ENCODE results near the gene GPR139. TPM values are rescaled to one million over a fixed set of nuclear protein-coding genes. Genes with fewer than 3 reads are reported as not detected.

The GPR139 gene
- polyA plus RNA-seq, 10 donors, result not detected

GRCh38 chr16:20056436-20056835 lies 17.3 kb downstream of the GPR139 start:
- no peak for DNase-seq

GRCh38 chr16:20053336-20053735 lies 20.4 kb downstream of the GPR139 start:
- no peak for DNase-seq

GRCh38 chr16:20051611-20052010 lies 22.1 kb downstream of the GPR139 start:
- no peak for DNase-seq

- no peak for DNase-seq
Measured at GRCh38 chr16:20051147-20051546, 22.5 kb downstream of the GPR139 start.

DNA sequence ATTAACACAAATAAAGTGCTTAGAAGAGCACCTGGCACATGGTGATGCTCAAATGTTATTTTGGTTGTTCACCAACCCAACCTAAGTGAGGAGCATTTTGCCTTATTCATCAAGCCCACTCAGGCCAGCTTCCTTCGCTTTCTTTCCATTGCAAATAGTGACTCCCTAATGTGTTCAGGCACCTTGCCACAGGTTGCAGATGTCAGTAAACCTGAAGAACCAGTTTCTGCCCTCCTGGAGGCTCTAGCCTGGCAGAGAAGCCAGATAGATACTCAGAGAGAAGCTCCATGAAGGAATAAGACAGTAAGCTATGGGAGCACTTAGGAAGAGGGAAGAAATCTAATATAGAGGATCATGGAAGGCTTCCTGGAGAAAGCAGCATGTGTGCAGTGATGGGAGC lies 23.9 kb downstream of the GPR139 start:
- DNase-seq, result no peak

DNA sequence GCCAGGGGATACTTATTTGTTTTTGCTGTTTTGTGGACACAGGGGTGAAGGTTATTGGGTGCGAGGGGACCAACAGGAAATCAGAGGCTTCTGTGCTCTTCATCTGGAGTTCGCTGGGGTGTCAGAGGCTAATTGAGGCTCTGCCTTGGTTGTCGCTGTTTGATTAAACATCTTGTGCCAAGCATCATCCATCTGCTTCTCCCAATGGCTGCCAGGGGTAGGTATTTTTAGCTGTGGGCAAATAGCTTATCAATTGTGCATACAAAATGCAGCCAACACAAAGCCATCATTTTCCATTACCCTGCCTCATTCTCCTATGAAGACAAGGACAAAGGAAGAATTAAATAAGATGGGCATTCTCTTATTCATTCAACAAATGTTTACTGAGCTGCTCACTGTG lies 27.8 kb downstream of the GPR139 start:
- DNase-seq, result no peak

- DNase-seq, result no peak
Measured at GRCh38 chr16:20042848-20043247, 30.8 kb downstream of the GPR139 start.

- DNase-seq, result no peak
Measured at GRCh38 chr16:20041924-20042596, 31.6 kb downstream of the GPR139 start.

DNA sequence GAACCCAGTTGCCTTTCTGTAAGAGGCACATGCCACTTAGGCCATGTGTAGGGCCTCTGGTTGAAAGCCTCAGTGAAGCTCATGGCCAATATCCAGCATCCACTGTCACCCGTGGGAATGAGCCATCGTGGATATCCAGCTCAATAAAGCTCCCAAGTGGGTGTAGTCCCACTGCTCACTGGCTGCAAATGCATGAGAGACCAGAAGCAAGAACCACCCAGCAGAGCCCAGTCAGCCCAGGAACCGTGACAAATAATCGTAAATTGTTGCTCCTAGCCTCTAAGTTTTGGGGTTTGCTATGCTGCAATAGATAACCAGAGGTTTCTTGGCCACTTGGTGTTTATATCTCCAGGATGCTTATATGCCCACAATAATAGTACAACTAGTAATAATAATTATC lies 33.7 kb downstream of the GPR139 start:
- DNase-seq, result no peak

GRCh38 chr16:20029611-20030010 lies 44.1 kb downstream of the GPR139 start:
- DNase-seq, result no peak

DNA sequence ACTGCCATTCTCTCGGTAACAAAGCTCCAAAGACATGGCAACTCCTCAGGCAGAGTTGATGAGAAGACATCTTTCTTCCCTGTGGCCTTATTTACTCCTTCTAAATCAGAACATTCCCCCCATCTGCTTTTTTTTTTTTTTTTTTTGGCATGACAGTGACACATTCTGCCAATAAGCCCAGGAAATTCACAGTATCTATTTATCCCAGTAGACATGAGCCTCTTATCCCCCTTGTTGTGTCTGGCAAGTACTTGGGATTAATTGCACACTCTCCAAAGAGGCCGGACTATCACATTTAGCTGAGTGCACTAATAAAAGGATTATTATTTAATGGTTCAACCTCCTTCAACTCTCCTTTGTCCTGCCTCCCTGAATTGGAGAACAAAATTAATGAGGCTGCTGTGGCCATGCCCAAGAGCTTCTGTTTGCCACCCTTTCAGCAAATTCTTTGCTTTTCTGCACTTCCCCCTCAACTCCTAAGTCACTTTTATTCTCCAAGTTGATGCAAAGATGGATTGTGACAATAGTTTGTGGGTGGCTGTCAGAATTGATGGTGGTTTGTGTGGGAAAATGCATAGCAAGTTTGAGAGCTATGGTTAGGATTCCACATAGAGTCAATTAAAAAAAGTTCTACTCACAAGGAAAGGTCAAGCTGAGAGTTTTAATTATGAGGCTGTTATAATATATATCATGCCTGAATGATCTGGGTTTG lies 47.2 kb downstream of the GPR139 start:
- no peak for DNase-seq

DNA sequence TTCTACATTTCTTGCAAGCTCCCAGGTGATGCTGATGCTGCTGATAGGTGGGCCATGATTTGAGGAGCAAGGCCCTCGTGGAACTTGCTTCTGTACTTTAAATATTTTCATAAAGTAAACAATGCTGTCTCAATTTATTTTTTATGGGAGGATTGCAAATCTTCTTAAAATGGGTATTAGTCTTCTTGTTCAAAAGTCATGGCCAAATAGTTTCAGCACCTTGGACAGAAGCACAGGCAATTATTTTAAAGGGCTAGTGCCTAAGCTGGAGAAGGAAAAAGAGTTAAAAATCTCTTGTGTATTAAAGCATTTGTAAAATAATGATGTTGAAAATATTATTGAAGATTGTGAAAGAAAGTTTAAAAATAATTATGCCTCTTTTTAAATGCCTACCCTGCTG lies 50.5 kb downstream of the GPR139 start:
- DNase-seq, result peak; percentile 10 to 28 (median 22)

DNA sequence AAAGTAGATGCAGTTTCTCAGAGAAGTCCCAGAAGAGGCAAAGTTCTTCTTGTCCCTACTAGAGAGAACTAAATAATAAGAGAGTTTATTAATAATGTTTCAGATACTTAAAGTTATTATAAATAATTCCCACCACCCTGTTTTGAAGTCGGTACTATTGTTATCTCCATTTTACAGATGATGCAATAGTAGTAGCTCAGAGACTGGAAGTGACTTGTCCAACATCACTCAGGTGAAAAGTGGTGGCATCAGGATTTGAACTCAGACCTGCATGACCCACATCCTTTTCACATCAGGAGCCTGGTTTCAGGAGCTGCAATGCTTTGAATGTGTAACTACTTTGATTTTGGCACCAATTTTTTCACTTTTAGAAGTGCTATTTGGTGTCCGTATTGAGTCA lies 52.7 kb downstream of the GPR139 start:
- no peak for DNase-seq

GRCh38 chr16:20020083-20020482 lies 53.6 kb downstream of the GPR139 start:
- no peak for DNase-seq

GRCh38 chr16:20016234-20016633 lies 57.5 kb downstream of the GPR139 start:
- DNase-seq, result no peak

- DNase-seq, result no peak
Measured at GRCh38 chr16:20004931-20005330, 68.8 kb downstream of the GPR139 start.

DNA sequence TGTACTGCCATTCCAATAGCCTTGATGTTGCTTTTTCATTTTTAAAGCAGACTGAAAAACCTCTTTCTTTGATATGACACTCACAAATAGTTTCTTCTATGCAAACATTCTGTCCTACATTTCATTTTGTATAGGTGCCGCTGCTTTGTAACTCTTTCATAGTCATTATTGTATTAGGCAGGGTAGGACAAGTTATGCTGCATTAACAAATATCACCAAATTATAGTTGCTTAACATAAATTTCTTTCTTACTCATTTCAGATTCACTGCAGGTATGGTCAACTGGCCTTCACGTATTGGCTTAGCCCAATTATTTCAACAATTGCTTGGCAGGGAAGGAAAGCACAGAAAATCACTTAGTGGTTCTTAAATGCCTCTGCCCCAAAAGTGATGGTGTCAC lies 70.8 kb downstream of the GPR139 start:
- no peak for DNase-seq

DNA sequence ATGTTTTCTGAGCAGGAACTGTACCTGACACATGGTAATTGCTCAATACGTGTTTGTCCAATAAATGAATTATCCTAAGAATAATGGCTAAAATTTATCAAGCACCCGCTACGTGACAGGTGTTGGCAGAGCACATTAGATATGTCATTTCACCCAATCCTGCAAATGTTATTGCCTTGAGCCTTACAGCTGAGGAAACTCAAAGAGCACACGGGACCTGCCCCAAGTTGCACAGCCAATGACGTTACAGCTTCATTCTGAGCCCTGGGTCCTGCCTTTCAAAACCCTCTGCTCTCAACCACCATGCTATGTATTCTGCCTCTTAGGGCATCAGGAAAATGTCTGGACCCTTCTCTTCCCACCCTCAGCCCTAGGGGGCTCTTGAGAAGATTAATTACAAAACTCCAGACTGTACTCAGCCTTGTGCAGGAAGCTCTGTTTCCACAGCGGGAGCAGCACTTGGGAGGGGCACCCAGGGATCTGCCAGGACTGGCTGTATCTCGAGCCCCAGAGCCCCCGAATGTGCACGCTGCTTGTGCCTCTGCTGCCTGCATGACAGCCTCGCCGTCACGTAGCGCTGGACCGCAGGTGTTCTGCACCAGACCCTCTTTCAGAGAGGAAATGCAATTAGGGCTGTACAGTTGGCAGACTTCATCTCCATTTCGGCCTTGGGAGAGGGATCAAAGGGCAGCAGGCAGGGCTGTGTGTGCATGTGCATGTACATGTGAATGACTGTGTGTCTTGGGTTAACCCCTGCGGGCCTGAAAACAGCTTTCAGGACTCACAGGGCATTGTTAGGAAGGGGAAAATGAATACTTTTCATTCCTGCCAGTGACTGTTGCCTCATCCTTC lies 71.6 kb downstream of the GPR139 start:
- no peak for DNase-seq

DNA sequence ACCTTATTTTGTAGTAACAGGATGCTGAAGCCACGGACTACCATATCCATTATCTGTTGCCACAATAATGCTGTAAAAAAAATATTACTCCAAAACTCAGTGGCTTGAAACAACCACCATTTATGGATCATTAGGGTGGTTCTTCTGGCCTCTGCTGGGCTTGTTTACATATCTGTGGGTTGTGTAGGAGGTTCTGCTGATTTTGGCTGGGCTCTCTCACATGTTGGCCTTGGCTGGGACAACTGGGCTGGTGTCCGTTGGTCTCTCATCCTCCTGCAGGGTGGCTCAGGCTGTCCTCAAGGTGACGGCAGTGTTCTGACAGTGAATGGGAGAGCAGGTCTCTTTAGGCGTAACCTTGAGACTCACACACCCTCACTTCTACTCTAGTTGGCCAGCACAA lies 76.0 kb downstream of the GPR139 start:
- DNase-seq, result no peak

GRCh38 chr16:19997264-19997663 lies 76.4 kb downstream of the GPR139 start:
- no peak for DNase-seq

GRCh38 chr16:19994466-19995170 lies 79.1 kb downstream of the GPR139 start:
- no peak for DNase-seq

GRCh38 chr16:19991614-19992013 lies 82.1 kb downstream of the GPR139 start:
- no peak for DNase-seq

Data from muscle of back (tissue), 11 donors.